PC-9 (cell line): ENCODE data around the gene TMEM86A. TPM values are rescaled to one million over a fixed set of nuclear protein-coding genes. Genes with fewer than 3 reads are reported as not detected.

Experiments used
- BruUV-seq: library from RNA; stranded (reverse); fragments of 400-500 nt; replicated peaks from 2 replicates; lab custom pipeline; 2021; lab: Mats Ljungman, UMichigan
- CTCF ChIA-PET: fragments of 300-600 bp; sonication (Branson Sonifier 250); formaldehyde crosslinking; loops from one replicate; lab custom pipeline; 2022; ENCODE audit warnings: antibody characterized with exemption; lab: Charles Lee
- POLR2A ChIA-PET: fragments of 300-600 bp; sonication (Branson Sonifier 250); formaldehyde crosslinking; loops from one replicate; lab custom pipeline; 2022; ENCODE audit warnings: antibody characterized with exemption; ENCODE audit not compliant: unreplicated experiment; lab: Charles Lee
- DNase-seq, 2 experiments: peaks; one replicate each; pipeline versions ENCODE4 v3.0.0 to v3.0.0-alpha.2; 2015 to 2022; ENCODE audit warnings: mixed read lengths in 1 of 2
- H2AFZ ChIP-seq: fragments of 200-600 bp; sonication (generic); 2 replicates; pipeline ENCODE4 v1.8.1; 2017; ENCODE audit warnings: antibody characterized with exemption
- H3F3A ChIP-seq: fragments of 200-600 bp; sonication (generic); 2 replicates; pipeline ENCODE4 v1.8.1; 2017; ENCODE audit warnings: antibody characterized with exemption, mild to moderate bottlenecking, low read depth; ENCODE audit not compliant: insufficient read depth
- H3K27ac ChIP-seq: fragments of 200-600 bp; sonication (generic); 2 replicates; pipeline ENCODE4 v1.6.1; 2016; ENCODE audit warnings: mixed run types
- H3K27me3 ChIP-seq: fragments of 200-600 bp; sonication (generic); 2 replicates; pipeline ENCODE4 v1.6.1; 2016; ENCODE audit warnings: low read depth, mixed run types; ENCODE audit not compliant: insufficient read depth
- H3K36me3 ChIP-seq: fragments of 200-600 bp; sonication (generic); 2 replicates; pipeline ENCODE4 v1.6.1; 2016; ENCODE audit warnings: low read depth, mixed run types
- H3K4me1 ChIP-seq: fragments of 200-600 bp; sonication (generic); replicated peaks from 2 replicates; pipeline ENCODE4 v1.6.1; 2016; ENCODE audit warnings: mixed run types; ENCODE audit not compliant: insufficient read depth
- H3K4me2 ChIP-seq: fragments of 200-600 bp; sonication (generic); 2 replicates; pipeline ENCODE4 v1.6.1; 2017; ENCODE audit warnings: mixed run types
- H3K4me3 ChIP-seq: fragments of 200-600 bp; sonication (generic); 2 replicates; pipeline ENCODE4 v1.6.1; 2016; ENCODE audit warnings: mixed run types
- H3K79me2 ChIP-seq: fragments of 200-600 bp; sonication (generic); 2 replicates; pipeline ENCODE4 v1.6.1; 2017; ENCODE audit warnings: low read depth, mixed run types
- H3K9me2 ChIP-seq: fragments of 200-600 bp; sonication (generic); 2 replicates; pipeline ENCODE4 v1.8.1; 2017; ENCODE audit warnings: mild to moderate bottlenecking; ENCODE audit not compliant: insufficient read depth
- H3K9me3 ChIP-seq: fragments of 200-600 bp; sonication (generic); 2 replicates; pipeline ENCODE4 v1.8.1; 2016; ENCODE audit warnings: low read depth; ENCODE audit not compliant: insufficient read depth
- H4K20me1 ChIP-seq: fragments of 200-600 bp; sonication (generic); 2 replicates; pipeline ENCODE4 v1.8.1; 2017; ENCODE audit not compliant: insufficient read depth
- CTCF ChIP-seq: fragments of 200-600 bp; sonication (generic); conservative IDR thresholded peaks from 2 replicates; pipeline ENCODE4 v1.6.1; 2017; ENCODE audit warnings: mixed run types, antibody characterized with exemption, mild to moderate bottlenecking, moderate library complexity
- EZH2 ChIP-seq: fragments of 200-600 bp; sonication (generic); IDR thresholded peaks from 2 replicates; pipeline ENCODE4 v1.8.0; 2017; ENCODE audit warnings: antibody characterized with exemption, low read depth
- intact Hi-C: fragments of 100-400 bp; cut with micrococcal nuclease; formaldehyde crosslinking; loops from one replicate; pipeline ENCODE4 v1.10.0; 2022; ENCODE audit not compliant: unreplicated experiment
- total RNA-seq: library from RNA; stranded (reverse); gene quantifications from 2 replicates; pipeline ENCODE4 v1.2.3, GENCODE V29; 2021

TMEM86A gene
- total RNA-seq, 1 experiment from 2014 or later: 2.1 TPM

GRCh38 chr11:18731949-18732821 is 33.6 kb downstream of the TMEM86A start:
- peak in 1 of 2 experiments; percentile 62 for DNase-seq
- Histone ChIP-seq H3K4me3 (no peak overlapping the region), H3K79me2 (no peaks in the 10 kb centered on the region), H2AFZ (no peak overlapping the region), H3K27ac (no peak overlapping the region), H3K9me2 (no peaks in the 10 kb centered on the region), H3K4me1 (no peaks in the 10 kb centered on the region), H3K36me3 (no peaks in the 10 kb centered on the region), H3K27me3 (peaks cover 5% of the 10 kb centered on the region; the same call in 1 of the 2 replicates), H4K20me1 (no peaks in the 10 kb centered on the region), H3F3A (no peaks in the 10 kb centered on the region), H3K9me3 (no peaks in the 10 kb centered on the region), H3K4me2 (no peak overlapping the region)
- ChIA-PET POLR2A (no interaction called here), CTCF (interaction anchor here (1.4 kb wide), 1 partner anchor 10 kb away, joined by 5 read pairs; no protein-coding TSS in a partner anchor)
- peak; percentile 100 for TF ChIP-seq CTCF
- no peak for TF ChIP-seq EZH2
- no TSS peak for BruUV-seq
- intact Hi-C loops: loop anchor here (2.0 to 10.0 kb wide), 3 partner anchors 33 to 487 kb away; partner anchors contain the start of gene SAA2

GRCh38 chr11:18733202-18733601 is 34.6 kb downstream of the TMEM86A start:
- H2AFZ ChIP-seq: no peak overlapping the region
- no peaks in the 10 kb centered on the region for H3K79me2 ChIP-seq
- H3K9me2 ChIP-seq: no peaks in the 10 kb centered on the region
- POLR2A ChIA-PET: no interaction called here
- H3K4me2 ChIP-seq: no peak overlapping the region
- TF ChIP-seq EZH2 (no peak), CTCF (no peak)
- no TSS peak for BruUV-seq
- no peaks in the 10 kb centered on the region for H3K4me1 ChIP-seq
- no peaks in the 10 kb centered on the region for H4K20me1 ChIP-seq
- intact Hi-C loops: loop anchor here (2.0 to 10.0 kb wide), 3 partner anchors 32 to 488 kb away; partner anchors contain the start of gene SAA2
- DNase-seq: no peak
- CTCF ChIA-PET: no interaction called here
- peaks cover 5% of the 10 kb centered on the region; the same call in 1 of the 2 replicates for H3K27me3 ChIP-seq
- no peaks in the 10 kb centered on the region for H3K36me3 ChIP-seq
- H3F3A ChIP-seq: no peaks in the 10 kb centered on the region
- no peaks in the 10 kb centered on the region for H3K9me3 ChIP-seq
- no peak overlapping the region for H3K4me3 ChIP-seq
- no peak overlapping the region for H3K27ac ChIP-seq

GRCh38 chr11:18736590-18737148 is 38.1 kb downstream of the TMEM86A start:
- Histone ChIP-seq H3F3A (no peaks in the 10 kb centered on the region), H3K4me2 (no peak overlapping the region), H3K4me3 (no peak overlapping the region), H3K79me2 (no peaks in the 10 kb centered on the region), H3K4me1 (no peaks in the 10 kb centered on the region), H3K36me3 (no peaks in the 10 kb centered on the region), H4K20me1 (no peaks in the 10 kb centered on the region), H3K9me3 (no peaks in the 10 kb centered on the region), H3K27ac (no peak overlapping the region), H2AFZ (no peak overlapping the region), H3K27me3 (peaks cover 5% of the 10 kb centered on the region; the same call in 1 of the 2 replicates), H3K9me2 (no peaks in the 10 kb centered on the region)
- TF ChIP-seq CTCF: no peak
- POLR2A ChIA-PET: no interaction called here
- no peak for DNase-seq
- intact Hi-C loops: loop anchor here (10.0 kb wide), 1 partner anchor 492 kb away; the partner anchor contains the start of gene SAA2
- BruUV-seq: no TSS peak
- CTCF ChIA-PET: no interaction called here
